GDM1 (cell line): Measurements from ENCODE around the gene ZKSCAN5.
"Not testable (repeated sequence)": the region's sequence is repeated elsewhere in the genome, so short reads cannot be mapped to it uniquely, and the experiment has no call there.

Experiments
- DNase-seq: peaks from one replicate; lab custom pipeline; 2025; lab: John Stamatoyannopoulos, UW

ZKSCAN5 gene

DNA sequence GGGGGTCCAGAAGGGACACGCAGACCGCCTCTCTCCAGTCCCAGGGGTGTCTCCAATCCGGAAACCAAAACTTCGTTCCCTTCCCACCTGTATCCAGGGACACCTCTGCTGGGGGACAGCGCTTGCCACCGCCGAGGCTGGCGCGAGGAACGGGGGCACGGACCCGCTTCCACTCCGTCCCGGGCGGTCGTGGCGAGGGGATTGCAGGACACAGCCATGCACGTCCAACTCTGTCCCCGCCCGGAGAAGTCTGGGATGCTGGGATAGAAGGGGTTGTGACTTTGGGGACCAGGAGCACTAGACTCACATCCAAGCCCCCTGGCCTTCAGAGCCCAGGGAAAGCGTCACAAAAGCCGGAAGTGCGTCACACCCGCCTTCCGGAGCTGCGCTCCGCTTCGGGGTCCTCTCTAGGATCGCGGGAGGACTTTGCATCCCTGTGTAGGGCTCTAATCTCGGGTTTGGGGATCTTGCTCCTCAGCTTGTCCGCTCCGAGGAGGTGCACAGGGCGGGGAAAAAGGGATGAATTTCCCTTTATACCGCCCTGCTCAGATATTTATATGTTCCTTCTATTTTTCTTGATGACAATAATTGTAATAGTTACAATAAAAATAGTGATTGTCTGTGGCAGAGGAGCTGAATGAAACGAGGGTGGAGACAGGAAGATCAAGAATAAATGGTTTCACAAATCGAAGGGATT is 47.5 kb downstream of the ZKSCAN5 start, which contains the start of gene FAM200A:
FAM200A (minus strand) TSS at position 348 of the 697 bp plus-strand sequence. CDS start 3,707 bp downstream, outside the sequence.
- peak; percentile 80 for DNase-seq

DNA sequence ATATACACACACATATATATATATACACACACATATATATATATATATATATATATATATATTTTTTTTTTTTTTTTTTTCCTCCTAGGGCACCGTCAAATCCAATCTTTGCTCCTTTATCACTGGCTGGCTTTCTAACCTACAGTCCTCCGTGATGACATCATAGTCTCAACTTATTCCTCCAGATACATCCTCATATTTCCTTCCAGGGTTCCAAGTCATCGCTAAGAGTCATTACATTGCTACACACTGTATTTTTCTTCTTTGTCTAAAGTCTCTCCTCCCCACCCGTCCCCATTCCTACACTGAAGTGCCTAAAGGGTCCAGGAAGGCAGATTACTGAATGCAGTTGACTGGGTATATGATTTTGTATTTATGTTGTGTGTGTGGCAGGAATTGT is 48.6 kb downstream of the ZKSCAN5 start:
- DNase-seq, result no peak

DNA sequence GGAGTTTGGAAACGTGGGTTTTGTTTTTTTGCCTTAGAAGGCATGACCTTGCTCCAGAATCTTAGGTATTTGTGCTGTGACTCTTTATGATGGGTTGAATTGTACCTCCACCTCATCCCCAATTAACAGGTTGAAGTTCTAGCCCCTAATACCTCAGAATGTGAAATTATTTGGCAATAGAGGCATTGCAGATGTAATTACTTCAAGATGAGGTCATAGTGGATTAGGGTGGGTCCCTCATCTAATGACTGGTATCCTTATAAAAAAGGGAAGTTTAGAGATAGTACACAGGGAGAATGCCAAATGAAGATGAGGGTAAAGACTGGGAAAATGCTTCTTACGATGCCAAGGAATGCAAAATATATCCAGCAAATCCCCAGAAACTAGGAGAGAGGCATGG is 50.5 kb downstream of the ZKSCAN5 start:
- no peak for DNase-seq

DNA sequence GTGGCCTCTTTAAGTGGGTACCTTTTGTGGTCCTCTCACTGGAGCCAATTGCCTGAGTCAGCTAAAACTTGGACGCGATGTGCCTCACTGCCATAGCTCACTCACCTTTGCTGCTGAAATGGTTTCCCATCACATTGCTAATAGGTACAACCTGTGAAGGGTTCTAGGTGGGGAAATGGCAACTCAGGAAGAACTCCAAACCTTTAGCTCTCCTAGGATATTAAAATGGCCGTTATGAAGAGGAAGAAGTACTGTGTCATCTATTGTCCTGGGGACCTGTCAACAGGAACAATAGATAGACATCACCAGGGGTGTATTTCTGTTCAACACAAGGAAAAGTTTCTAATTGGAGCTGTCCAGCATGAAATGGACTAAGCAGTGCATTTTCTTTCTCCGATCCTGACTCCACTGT is 52.7 kb downstream of the ZKSCAN5 start:
- DNase-seq, result no peak

DNA sequence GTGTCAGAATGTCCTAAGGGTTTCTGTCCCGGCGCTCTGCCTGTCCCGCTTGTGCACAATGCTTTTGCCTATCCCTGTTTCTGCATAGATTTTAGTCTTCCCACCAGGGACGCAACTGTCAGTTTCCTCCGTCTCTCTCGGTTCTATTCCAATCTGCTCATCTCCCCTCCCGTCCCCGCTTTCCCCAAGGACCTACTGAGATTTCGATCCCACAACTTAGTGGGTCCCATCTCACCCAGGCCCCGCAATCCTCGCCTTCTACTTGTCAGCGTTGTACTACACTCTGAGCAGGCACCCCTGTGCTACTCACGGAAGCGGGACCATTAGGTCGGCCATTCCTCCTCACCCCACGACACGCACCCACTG is 53.5 kb downstream of the ZKSCAN5 start:
- no peak for DNase-seq

DNA sequence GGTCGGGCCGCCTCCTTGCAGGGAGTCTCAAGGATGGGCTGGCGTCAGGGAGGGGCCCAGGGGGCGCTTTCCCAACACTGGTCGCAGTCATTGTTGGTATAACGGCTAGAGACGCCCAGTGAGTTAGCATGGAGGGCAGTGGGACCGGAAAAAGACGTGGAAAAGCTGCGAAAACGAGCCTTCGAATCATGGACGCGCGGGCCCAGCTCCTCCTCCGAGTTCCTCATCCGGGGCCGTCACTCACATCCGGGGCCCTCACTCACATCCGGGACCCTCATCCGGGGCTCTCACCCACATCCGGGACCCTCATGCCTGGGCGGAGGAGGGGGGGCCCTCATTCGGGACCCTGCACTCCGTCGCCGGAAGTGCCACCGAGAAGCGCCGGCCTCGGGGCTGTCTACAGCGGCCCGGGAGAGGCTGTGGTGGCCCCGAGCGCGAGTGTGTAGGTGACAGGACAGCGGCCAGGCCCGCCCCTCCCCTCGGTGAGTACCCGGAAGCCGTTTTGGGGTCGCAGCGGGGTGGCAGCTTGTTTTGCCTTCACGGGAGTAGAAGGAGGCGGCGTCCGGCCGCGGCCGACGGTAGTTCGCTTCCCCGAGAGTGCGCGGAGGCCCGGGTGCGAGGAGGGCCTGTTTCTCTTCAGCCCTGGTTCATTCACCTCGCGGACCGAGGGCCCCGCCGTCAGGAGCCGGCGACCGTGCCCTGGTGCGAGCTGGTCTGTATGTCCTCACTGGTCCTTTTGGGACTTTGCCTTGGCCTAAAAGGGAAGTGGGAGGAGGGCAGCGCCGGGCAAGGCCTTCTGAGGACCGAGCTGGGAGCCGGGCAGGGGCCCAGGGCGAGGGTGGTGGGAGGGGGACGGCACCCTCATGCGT is 54.1 kb downstream of the ZKSCAN5 start, which contains the start of gene ZNF655:
ZNF655 (plus strand) TSS at position 337 of the 869 bp plus-strand sequence. CDS start 1,918 bp downstream, outside the sequence.
- peak; percentile 58 for DNase-seq

DNA sequence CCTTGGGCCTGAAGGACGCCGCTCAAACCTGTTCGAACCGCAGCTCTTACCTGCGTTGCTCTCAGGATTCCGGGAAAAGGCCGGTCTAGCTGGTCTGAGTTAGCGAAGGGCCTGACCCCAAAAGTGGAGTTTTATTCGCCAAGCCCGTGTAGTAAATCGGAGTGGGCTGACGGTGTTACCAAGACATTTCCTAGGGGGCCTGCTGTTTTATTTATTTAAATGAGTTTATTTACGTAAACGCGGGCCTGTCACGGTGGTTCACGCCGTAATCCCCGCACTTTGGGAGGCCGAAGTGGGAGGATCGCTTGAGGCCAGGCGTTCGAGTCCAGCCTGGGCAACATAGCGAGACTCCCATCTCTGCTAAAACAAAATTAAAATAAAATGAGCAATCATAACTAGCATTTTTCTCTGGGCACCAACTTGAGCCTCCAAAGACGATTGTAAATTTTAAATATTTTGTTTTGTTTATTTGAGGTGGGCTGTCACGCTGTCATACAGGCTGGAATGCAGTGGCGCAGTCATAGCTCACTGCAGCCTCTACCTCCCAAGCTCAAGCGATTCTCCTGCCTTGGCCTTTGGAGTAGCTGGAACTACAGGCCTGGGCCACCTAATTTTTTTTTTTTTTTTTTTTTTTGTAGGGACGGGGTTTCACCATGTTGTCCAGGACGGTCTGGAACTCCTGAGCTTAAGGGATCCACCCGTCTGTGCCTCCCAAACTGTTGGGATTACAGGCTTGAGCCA is 54.9 kb downstream of the ZKSCAN5 start:
- no peak for DNase-seq

DNA sequence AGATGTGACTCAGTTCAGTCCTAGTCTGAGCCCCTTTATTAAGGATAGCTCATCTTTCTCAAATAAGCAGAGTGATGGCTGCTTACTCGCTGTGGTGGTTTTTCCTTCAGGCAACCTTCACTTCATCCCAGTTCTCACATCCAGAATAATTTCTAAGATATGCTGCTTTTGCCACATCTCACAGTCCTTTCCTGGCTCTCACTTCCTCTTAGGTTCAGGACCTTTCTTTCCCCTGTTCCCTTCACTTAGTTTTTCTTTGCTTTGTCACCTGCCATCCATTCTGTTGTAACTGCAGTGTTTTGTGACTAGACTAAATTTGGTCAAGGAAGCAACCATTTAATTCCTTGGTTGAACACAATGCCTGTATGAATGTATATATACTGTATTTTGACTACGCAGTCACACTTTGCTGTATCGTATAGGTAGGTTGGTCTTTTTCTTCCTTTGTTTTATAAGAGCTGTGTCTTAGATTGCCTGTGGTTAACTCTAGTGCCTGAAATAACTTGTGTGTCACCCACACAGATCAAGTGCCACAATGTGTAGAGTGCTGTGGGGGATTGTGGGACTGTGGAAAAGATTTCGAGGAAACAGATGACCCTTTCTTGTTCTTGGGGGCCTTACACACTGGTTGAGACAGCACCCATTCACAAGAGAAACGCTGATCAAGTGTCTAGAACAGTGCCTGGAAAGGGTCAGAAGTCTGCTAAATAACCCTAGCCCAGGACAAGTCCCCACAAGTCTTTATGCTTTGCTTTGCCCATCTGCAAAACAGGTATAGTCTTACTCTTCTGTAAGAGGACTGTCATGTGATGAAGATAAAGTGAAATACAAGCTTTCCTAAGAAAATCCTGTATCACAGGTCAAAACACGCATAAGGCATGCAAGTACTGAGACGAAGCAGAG is 56.6 kb downstream of the ZKSCAN5 start:
- DNase-seq, result no peak

DNA sequence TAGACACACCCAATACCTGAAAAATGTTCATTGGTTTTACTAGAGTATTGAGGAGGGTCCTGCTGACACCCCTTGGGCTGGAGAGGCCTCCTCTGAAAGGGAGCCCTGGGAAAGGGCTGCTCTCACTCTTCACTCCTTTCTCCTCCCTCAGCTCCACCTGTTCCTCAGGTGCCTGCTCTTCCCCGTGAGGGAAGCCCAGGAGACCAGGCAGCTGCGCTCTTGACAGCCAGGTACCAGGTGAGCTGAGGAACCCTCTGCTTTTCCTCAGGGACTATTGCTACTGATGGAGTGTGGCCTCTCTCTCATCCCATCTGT is 57.2 kb downstream of the ZKSCAN5 start:
- DNase-seq, result no peak

DNA sequence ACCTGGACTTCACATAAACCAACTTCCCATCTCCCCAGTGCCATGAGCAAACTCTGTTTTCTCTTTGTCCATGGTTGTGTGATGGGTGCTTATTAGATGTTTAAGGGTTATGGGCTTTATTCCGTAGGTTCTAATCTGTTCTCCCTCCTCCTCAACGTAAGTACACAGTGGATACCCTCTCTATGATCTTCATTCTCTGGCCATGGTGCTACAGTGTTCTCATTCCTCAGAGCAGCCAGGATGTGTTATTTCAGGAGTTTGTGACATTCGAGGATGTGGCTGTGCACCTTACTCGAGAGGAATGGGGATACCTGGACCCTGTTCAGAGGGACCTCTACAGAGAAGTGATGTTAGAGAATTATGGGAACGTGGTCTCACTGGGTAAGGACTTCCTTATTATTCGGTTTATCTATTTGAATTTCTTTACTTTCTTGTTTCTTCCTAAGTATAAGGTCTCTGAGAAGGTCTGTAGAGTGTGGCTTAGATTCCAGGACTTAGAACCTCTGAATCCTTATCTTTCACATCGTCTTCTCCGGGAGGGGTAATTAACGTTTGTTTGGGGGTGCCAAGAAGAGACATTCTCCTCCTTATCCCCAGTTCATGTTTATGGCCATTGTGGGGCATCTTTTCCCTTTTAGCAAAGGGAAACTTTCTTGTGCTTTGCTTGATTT is 57.8 kb downstream of the ZKSCAN5 start:
- no peak for DNase-seq

DNA sequence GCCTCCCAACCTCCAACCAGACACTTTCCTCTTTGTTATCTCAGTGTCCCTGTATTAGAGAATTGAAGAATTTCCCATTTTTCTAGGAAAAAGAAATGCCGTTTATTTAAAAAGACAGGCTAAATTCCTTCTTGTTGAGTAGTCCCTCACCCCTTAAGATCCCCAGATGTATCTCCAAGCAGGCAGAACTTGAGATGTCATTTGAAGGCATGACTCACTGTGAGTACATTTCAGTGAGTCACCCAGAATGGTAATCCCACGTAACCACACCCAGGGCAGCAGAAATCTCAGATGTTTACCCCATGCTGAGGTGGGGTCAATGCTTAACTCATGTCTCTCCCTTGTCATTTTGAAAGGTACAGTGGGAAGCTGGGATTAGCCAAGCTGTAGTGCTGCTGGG is 58.4 kb downstream of the ZKSCAN5 start:
- no peak for DNase-seq

DNA sequence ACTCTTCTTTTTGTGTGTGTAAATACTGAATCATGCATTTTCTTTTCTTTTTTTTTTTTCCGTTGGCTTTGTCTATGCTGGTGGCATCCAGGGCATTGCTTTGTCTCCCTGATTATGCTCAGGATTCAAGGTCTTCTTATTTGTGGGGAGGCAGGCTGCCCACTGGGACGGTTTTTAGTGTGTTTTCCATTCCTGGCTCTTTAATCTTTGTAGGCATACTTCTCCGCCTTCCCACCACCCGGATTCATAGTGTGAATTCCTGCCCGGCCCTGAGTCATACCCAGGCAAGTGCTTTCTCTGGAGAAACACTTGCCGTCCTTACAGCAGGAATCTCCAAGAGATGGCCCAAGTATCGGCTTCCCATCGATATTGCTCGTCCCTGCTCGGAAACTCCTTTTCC is 59.2 kb downstream of the ZKSCAN5 start:
- DNase-seq, result no peak

DNA sequence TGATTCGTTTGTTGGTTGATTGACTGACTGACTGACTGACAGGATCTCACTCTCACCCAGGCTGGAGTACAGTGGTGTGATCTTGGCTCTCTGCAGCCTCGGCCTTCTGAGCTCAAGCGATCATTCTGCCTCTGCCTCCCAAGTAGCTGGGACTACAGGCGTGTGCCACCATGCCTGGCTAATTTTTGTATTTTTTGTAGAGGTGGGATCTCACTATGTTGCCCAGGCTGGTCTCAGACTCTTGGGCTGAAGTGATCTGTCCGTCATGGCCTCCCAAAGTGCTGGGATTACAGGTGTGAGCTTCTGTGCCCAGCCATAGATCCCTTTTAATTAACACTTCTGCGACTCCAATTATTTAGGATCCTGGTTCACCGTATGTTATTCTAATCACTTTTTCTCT is 64.3 kb downstream of the ZKSCAN5 start:
- not testable (repeated sequence) for DNase-seq

DNA sequence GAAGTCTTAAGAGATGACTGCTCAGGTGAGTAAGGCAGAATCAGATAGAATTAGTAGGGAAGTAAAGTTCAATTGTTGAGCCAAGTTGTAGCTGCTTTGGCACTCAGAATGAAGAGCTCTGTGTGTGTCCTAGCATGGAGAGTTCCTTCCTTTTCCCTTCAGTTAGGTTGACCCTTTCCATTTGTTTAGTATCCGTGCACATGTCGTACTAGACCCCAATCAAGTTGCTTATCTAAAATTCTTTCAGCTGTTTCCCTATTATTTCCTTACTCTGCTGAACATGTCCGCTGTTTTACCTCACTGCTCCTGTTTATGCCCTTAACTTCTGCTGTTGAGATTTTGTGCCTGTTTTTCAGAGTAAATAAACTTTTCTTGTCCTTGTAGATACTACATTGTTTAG is 67.3 kb downstream of the ZKSCAN5 start:
- DNase-seq, result no peak

DNA sequence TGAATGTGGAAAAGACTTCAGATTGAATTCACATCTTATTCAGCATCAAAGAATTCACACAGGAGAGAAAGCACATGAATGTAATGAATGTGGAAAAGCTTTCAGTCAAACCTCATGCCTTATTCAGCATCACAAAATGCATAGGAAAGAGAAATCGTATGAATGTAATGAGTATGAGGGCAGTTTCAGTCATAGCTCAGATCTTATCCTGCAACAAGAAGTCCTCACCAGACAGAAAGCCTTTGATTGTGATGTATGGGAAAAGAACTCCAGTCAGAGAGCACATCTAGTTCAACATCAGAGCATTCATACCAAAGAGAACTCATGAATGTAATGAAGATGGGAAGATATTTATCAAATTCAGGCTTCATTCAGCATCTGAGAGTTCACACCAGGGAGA is 68.8 kb downstream of the ZKSCAN5 start:
- no peak for DNase-seq

DNA sequence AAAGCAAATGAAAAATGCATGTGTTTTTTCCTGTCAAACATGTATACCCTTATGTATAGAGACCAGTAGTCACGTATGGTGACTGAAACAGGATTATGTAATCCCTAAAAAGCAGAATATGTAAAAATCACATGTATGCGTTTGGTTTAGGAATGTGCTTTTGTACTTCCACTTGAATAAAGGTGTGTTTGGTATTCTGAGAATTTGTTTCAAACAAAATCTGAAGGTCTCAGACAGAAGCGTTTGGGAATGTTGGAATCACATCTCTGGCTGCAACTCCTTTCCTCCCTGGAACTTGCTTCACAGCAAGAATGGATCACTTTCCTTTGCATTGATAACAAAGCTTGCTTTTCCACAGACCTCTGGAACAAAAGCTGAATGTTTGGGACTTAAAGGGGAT is 71.8 kb downstream of the ZKSCAN5 start:
- no peak for DNase-seq

DNA sequence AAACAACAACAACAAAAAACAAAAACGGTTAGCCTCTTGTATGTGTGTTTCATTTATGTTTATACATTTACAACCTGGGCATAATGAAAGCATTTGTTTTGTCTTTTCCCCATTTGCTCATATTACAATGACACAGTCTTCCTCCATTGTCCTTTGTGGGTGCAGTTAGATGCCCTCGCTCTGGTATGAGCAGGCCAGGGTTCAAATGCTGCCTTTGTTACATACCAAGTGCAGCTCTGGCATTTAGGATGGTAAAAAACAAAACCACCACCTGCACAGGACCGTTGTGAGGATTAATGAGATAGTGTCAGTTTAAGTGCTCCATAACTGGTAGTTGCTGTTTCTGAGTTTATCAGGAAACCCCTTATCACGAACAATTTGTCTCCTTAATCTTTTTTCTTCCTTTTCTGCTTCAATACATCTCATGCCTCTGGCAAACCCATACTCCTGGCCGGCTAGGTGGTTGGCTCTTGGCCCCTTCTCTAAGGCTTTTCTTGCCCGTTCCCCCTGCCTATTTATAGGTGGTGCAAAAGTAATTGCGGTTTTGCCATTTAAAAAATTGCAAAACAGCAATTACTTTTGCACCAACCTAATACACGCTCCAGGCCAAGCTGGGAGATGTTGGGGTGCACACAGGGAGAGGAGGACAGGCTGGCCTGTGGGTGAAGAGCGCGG is 75.0 kb downstream of the ZKSCAN5 start:
- DNase-seq, result no peak

DNA sequence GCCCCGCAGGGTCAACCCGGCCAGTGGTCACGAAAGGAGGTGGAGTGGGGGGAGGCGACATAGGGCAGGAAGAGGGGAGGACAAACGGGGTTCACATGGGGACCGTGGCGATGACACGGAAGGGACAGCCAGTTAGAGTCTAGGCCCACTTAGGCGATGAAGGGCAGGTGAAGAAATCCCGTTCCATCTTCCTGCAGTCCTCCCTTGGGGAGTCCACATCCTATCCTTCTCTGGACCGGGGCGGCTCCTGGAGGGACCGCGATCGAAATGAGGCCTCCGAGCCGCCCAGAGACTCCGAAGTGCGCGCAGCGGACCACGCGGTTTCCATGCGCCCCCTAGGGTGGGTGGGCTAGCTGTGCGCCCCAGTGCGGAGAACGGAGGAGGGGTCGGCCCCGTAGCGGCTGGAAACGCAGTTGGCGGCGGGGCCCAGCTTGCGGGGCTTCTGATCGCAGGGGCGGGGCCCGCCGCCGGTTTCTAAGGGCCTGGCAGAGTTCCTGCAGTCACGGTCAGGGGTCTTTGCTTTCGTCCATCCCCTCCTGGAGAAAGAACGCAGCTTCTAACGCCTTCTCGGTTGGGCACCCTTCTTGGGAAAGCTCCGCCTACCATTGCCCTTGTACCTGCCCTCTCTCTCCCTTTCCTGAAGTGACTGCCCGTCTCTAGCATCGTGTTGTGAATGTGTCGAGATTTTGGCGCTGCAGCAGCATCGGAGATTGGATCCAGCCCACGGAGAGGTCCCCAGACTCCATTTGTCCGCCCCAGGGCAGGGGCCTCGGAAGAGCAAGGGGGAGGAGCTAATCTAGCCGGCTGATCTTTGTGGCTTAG is 75.7 kb downstream of the ZKSCAN5 start:
- DNase-seq, result no peak

DNA sequence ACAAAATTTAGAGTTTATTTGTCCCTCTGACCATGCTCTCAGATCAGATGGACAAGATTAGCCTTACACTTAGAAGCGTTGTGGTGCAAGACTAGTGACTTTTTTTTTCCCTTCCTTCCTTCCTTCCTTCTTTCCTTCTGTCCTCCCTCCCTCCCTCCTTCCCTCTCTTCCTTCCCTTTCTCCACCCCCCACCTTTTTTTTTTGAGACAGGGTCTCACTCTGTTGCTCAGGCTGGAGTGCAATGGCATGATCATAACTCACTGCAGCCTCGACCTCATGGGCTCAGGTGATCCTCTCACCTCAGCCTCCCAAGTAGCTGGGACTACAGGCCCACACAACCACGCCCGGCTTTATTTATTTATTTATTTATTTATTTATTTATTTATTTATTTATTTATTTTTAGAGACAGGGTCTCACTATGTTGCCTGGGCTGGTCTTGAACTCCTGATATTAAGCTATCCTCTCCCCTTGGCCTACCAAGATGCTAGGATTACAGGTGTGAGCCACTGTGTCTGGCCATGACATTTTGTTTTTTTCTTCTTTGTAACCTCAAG is 76.4 kb downstream of the ZKSCAN5 start:
- not testable (repeated sequence) for DNase-seq
